GM18498 (cell line): ENCODE data around the gene SYT7.

Source experiments
- ATAC-seq: cut with Tn5 transposase; IDR thresholded peaks from one replicate; pipeline ENCODE4 v1.9.1; 2021; ENCODE audit warnings: mild to moderate bottlenecking, moderate library complexity; ENCODE audit not compliant: unreplicated experiment

The SYT7 gene

GRCh38 chr11:61609000-61609979 lies 28.4 kb upstream of the SYT7 start:
- no peak for ATAC-seq

- ATAC-seq = no peak
Measured at GRCh38 chr11:61607920-61608599, 27.2 kb upstream of the SYT7 start.

- no peak for ATAC-seq
Measured at GRCh38 chr11:61607426-61607825, 26.6 kb upstream of the SYT7 start.

GRCh38 chr11:61603667-61604066 lies 22.8 kb upstream of the SYT7 start:
- ATAC-seq = no peak

- no peak for ATAC-seq
Measured at GRCh38 chr11:61602775-61603569, 22.1 kb upstream of the SYT7 start.

GRCh38 chr11:61601512-61601911 lies 20.6 kb upstream of the SYT7 start:
- no peak for ATAC-seq

GRCh38 chr11:61599968-61600710 lies 19.3 kb upstream of the SYT7 start:
- no peak for ATAC-seq

- ATAC-seq = no peak
Measured at GRCh38 chr11:61598886-61599868, 18.3 kb upstream of the SYT7 start.

GRCh38 chr11:61598374-61598773 lies 17.5 kb upstream of the SYT7 start:
- ATAC-seq = no peak

- ATAC-seq = no peak
Measured at GRCh38 chr11:61596990-61597389, 16.1 kb upstream of the SYT7 start.

GRCh38 chr11:61596542-61596941 lies 15.7 kb upstream of the SYT7 start:
- no peak for ATAC-seq

GRCh38 chr11:61594907-61595257 lies 14.0 kb upstream of the SYT7 start:
- no peak for ATAC-seq

GRCh38 chr11:61593151-61593550 lies 12.3 kb upstream of the SYT7 start:
- ATAC-seq = no peak

- ATAC-seq = no peak
Measured at GRCh38 chr11:61592176-61592575, 11.3 kb upstream of the SYT7 start.

GRCh38 chr11:61589961-61590360 lies 9.1 kb upstream of the SYT7 start:
- ATAC-seq = no peak

GRCh38 chr11:61588728-61589191 lies 7.9 kb upstream of the SYT7 start:
- no peak for ATAC-seq

GRCh38 chr11:61587951-61588727 lies 7.3 kb upstream of the SYT7 start:
- no peak for ATAC-seq

- no peak for ATAC-seq
Measured at GRCh38 chr11:61587541-61587941, 6.7 kb upstream of the SYT7 start.
